AG09309 (cell line): ENCODE data around the gene SENP5.

Experiments used
- DNase-seq: peaks from one replicate; pipeline ENCODE4 v3.0.0-alpha.2; 2010; ENCODE audit warnings: low read depth
- H3K4me3 ChIP-seq: 2 replicates; pipeline ENCODE4 v1.5.1; 2011; ENCODE audit warnings: mild to moderate bottlenecking, low read depth, low read length, moderate library complexity; ENCODE audit not compliant: control insufficient read depth
- CTCF ChIP-seq: IDR thresholded peaks from 2 replicates; pipeline ENCODE4 v1.5.1; 2011; ENCODE audit warnings: mild to moderate bottlenecking, low read depth, low read length, inconsistent platforms; ENCODE audit not compliant: insufficient read depth, control insufficient read depth; ENCODE audit errors: missing control alignments

Gene SENP5

DNA sequence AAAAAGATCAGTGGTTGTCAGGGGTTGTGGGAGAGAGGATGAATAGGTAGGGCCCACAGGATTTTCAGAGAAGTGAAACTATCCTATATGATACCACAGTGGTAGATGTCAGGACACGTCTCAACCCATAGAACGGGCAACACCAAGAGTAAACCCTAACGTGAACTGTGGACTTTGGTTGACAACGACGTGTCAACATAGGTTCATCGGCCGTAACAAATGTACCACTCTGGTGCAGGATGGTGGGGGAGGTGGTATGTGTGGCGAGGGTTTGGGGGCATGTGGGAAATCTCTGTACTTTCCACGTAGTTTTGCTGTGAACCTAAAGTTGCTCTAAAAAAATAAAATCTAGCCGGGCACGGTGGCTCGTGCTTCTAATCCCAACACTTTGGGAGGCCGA, 113.9 kb downstream of the SENP5 start:
- no peak for DNase-seq
- no peak overlapping the region for H3K4me3 ChIP-seq
- TF ChIP-seq CTCF = no peak

- H3K4me3 ChIP-seq = no peak overlapping the region
- TF ChIP-seq CTCF = no peak
- DNase-seq = no peak
These were observed 115.5 kb downstream of the SENP5 start for GRCh38 chr3:196983186-196983585.
